Suppressor macrophage treated with lipopolysaccharide for 4 hours (primary cell): ENCODE results near the gene CHRND.
"Not testable (repeated sequence)": the region's sequence is repeated elsewhere in the genome, so short reads cannot be mapped to it uniquely, and the experiment has no call there.

ENCODE experiments used
- DNase-seq: peaks from one replicate; pipeline ENCODE4 v3.0.0-alpha.2; 2020

Gene CHRND

GRCh38 chr2:232543928-232544631 lies 18.1 kb downstream of the CHRND start:
- no peak for DNase-seq

- DNase-seq = no peak
Measured at GRCh38 chr2:232544674-232545073, 18.7 kb downstream of the CHRND start.

- DNase-seq = no peak
Measured at GRCh38 chr2:232545511-232546375, 19.8 kb downstream of the CHRND start.

- no peak for DNase-seq
Measured at GRCh38 chr2:232547991-232548390, 22.0 kb downstream of the CHRND start.

- DNase-seq = no peak
Measured at GRCh38 chr2:232549655-232550353, 23.8 kb downstream of the CHRND start.

- peak; percentile 96 for DNase-seq
Measured at GRCh38 chr2:232550354-232551249, 24.6 kb downstream of the CHRND start, which contains the start of the genes EIF4E2 and TIGD1. Gene EIF4E2 (plus strand): TSS chr2:232550689. CDS start chr2:232550725, 36 bp downstream. Gene TIGD1 (minus strand): TSS chr2:232550557. CDS start chr2:232549882, 675 bp downstream.

- DNase-seq = no peak
Measured at GRCh38 chr2:232551250-232551638, 25.3 kb downstream of the CHRND start.

GRCh38 chr2:232551776-232552175 lies 25.8 kb downstream of the CHRND start:
- no peak for DNase-seq

- DNase-seq = no peak
Measured at GRCh38 chr2:232556426-232556825, 30.5 kb downstream of the CHRND start.

GRCh38 chr2:232562515-232563151 lies 36.7 kb downstream of the CHRND start:
- no peak for DNase-seq

- DNase-seq = no peak
Measured at GRCh38 chr2:232563580-232563979, 37.6 kb downstream of the CHRND start.

- DNase-seq = no peak
Measured at GRCh38 chr2:232567721-232568120, 41.8 kb downstream of the CHRND start.

GRCh38 chr2:232568161-232568560 lies 42.2 kb downstream of the CHRND start:
- peak; percentile 61 for DNase-seq

- peak; percentile 21 for DNase-seq
Measured at GRCh38 chr2:232569541-232569940, 43.6 kb downstream of the CHRND start.

GRCh38 chr2:232570481-232570880 lies 44.5 kb downstream of the CHRND start:
- not testable (repeated sequence) for DNase-seq

GRCh38 chr2:232571026-232571474 lies 45.1 kb downstream of the CHRND start:
- DNase-seq = no peak

- DNase-seq = no peak
Measured at GRCh38 chr2:232573042-232573441, 47.1 kb downstream of the CHRND start.

GRCh38 chr2:232573771-232574435 lies 47.9 kb downstream of the CHRND start:
- DNase-seq = no peak

- DNase-seq = no peak
Measured at GRCh38 chr2:232574674-232575403, 48.9 kb downstream of the CHRND start.

GRCh38 chr2:232575404-232575746 lies 49.4 kb downstream of the CHRND start:
- DNase-seq = no peak
